Heart left ventricle (tissue), 13 donors: ENCODE data around the gene ANKRD44.

Experiments
- CTCF ChIP-seq, 12 donors: fragments of 200-600 bp; sonication (generic) in 4 of 12; IDR thresholded peaks; one replicate each; pipeline versions ENCODE4 v1.5.0 to v1.8.0; 2018 to 2022; ENCODE audit warnings: antibody characterized with exemption in 12 of 12, mild to moderate bottlenecking in 5 of 12
- POLR2A ChIP-seq, 2 donors: fragments of 450-650 bp; IDR thresholded peaks; one replicate each; pipeline ENCODE4 v1.6.1; 2017; ENCODE audit warnings: antibody characterized with exemption in 2 of 2, mild to moderate bottlenecking in 2 of 2, moderate library complexity in 2 of 2
- donor health status: ischemic (EF 13 %, LVEDD 7.1; RV severe dilation, severe dysfunction).
- donor health status: DM: no; HTN: yes; CAD: no.
- donor health status: DM: no; HTN: no; CAD: no.
- donor health status: ischemic (EF 25% LVEDD 6.9; RV normal size, moderate dysfunction).
- donor health status: ischemic (EF 25% LVEDD 5.7; RV mildly dilated, moderate dysfunction).
- donor health status: ischemic (EF 35%, LVEDD 5.7; RV mildly dilated, moderate dysfunction).
- donor health status: nonischemic (EF 11% LVEDD 7.7; RV severe dilation, severe dysfunction).
- donor health status: DM: yes; HTN: yes; CAD: no.
- donor health status: PGD.
- donor health status: ischemic (EF 29% LVEDD 5.4; RV normal size, mild dysfunction).
- donor health status: nonischemic (EF 23%, LVEDD 6.1; RV moderate dilation, normal function).

GRCh38 chr2:197216361-197216979 is 94.1 kb downstream of the ANKRD44 start:
- TF ChIP-seq CTCF (IDR thresholded peaks at IDR 0.05) (no peak), POLR2A (IDR thresholded peaks at IDR 0.05) (no peak)
